DND-41 (cell line): Measurements from ENCODE around the gene ZFP36.

ENCODE experiments used
- CTCF ChIP-seq: IDR thresholded peaks from 2 replicates; pipeline ENCODE4 v1.5.1; 2012; ENCODE audit warnings: borderline replicate concordance, low read length, moderate library complexity, mild to moderate bottlenecking; ENCODE audit not compliant: poor library complexity, severe bottlenecking; ENCODE audit errors: extremely low read depth
- EZH2 ChIP-seq: IDR thresholded peaks from 3 replicates; pipeline ENCODE4 v1.6.1; 2012; ENCODE audit warnings: borderline replicate concordance, low read depth, mild to moderate bottlenecking, moderate library complexity, low read length, inconsistent platforms; ENCODE audit not compliant: severe bottlenecking

GRCh38 chr19:39449116-39449797 is 42.6 kb downstream of the ZFP36 start:
- TF ChIP-seq CTCF, result no peak
- TF ChIP-seq EZH2, result no peak
